Adrenal gland (tissue), 5 donors: ENCODE data around the gene CCDC122.

Experiments
- CTCF ChIP-seq, 6 experiments: fragments of 450-650 bp in 4 of 6; fragments of 200-600 bp in 2 of 6; sonication (generic) in 1 of 6; IDR thresholded peaks; 1 replicate in 5 of 6; 2 replicates in 1 of 6; pipeline versions ENCODE4 v1.5.1 to v1.8.0; 2016 to 2021; ENCODE audit warnings: antibody characterized with exemption in 6 of 6, mild to moderate bottlenecking in 2 of 6, moderate library complexity in 1 of 6
- POLR2A ChIP-seq, 2 donors: fragments of 450-650 bp; IDR thresholded peaks; one replicate each; pipeline ENCODE4 v1.6.1; 2017; ENCODE audit warnings: antibody characterized with exemption in 2 of 2, mild to moderate bottlenecking in 2 of 2, moderate library complexity in 1 of 2
- donor health status: DM: no; HTN: no; CAD: no.

GRCh38 chr13:43805681-43806128 lies 73.8 kb downstream of the CCDC122 start:
- TF ChIP-seq CTCF (IDR thresholded peaks at IDR 0.05) (no peak), POLR2A (IDR thresholded peaks at IDR 0.05) (no peak)
